ENCODE results near the gene OSGIN1.
"Not testable (repeated sequence)": the region's sequence is repeated elsewhere in the genome, so short reads cannot be mapped to it uniquely, and the experiment has no call there.

The OSGIN1 gene

DNA sequence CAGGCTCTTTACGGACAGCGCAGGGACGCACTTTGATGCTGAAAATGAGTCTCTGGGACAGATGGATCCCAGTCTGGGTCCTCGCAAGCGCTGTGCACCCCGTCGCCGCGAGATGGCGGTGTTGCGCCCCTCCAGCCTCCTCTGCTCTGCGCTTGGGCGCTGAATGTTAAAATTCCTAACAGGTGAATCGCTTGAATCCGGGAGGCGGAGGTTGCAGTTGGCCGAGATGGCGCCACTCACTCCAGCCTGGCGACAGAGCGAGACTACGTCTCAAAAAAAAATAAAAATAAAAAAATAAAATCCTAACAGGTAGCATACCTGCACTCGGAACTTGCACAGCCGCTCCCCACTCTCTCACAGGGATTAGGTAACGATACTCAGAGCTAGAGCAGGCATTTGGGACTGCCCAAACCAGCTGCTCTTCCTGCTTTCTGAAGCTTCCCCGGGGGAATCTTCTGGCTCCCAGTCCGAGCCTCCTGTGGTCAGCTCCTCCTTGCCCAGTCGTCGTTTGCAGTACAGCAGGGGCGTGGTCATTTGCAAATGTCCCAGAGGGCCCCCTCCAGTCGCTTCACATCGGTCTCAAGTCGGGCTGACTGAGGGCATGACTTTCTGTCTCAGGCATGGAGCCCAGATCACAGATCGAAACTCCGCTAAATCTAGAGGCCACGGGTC, 26.2 kb upstream of the OSGIN1 start:
- DNase-seq, result peak; percentile 73

GRCh38 chr16:83928341-83929055, 24.5 kb upstream of the OSGIN1 start:
- no peak for DNase-seq

- no peak for DNase-seq
Observed at GRCh38 chr16:83929811-83930555, 23.1 kb upstream of the OSGIN1 start.

GRCh38 chr16:83930730-83931500, 22.1 kb upstream of the OSGIN1 start:
- no peak for DNase-seq

DNA sequence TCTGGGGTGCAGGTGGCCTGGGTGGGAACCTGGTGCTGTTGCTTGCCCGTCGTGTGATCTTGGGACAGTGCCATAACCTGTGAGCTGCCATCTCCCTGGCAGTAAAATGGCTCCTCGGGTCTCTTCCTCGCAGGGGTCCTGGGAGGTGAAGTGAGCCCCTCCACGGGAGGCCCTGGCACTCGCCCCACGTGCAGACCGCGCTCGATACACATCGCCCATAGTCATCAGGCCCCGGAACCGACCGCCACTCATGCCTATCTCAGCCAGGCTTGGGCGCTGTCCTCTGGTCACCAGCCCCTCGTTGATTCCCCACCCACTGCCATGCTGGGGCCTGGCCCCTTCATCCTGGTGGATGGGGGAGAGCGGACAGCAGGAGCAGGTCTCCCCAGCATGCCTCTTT, 21.5 kb upstream of the OSGIN1 start:
- DNase-seq, result no peak

DNA sequence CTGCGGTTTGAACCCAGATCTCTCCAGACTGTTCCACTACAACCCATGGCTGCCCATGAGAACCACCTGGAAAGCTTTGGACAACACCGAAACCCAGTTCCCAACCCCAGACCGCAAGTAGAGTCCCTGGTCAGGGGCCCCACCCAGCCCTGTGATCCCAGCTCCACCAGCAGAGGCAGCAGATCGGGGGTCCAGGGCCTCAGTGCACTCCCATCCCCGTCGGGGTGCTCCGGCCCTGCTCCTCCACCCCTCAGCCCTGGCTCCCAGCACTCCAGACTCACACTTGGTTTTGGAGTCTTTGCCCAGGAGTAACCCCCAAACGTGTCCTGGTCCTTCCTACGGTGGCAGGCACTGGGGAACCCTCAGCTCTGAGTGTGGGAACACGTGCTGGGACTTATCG, 20.7 kb upstream of the OSGIN1 start:
- DNase-seq, result no peak

DNA sequence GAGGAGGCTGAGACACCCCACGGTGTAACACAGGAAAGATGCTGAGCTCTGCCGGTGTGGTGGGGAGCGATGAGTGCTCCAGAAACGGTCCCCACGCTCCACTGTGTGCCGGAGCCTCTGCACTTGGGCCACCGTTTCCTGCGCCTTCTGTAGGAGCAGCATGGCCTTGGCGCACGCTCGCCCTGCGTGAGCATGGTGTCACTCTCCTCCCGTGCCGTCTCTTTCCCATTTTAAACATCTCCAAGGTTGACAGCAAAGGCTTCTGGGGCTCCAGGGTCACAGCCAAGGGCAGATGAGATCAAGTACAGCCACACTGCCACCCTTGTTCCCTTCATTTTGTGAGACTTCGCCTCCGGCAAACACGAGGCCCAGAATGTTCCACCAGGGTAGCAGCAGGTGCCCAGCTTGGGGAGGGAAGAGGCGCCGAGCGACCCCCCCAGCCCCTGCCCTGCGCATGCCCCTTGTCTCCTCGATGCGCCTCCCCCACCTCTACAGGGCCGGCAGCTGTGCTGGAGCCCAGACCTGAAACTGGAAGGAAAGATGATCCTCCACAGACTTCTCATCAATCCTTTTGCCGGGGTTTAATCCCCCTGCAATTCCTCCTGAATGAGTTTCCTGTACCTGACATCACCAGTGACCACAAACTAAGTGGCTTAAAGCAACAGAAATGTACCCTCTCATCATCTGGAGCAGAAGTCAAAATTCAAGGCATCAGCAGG, 19.9 kb upstream of the OSGIN1 start:
- DNase-seq, result no peak

DNA sequence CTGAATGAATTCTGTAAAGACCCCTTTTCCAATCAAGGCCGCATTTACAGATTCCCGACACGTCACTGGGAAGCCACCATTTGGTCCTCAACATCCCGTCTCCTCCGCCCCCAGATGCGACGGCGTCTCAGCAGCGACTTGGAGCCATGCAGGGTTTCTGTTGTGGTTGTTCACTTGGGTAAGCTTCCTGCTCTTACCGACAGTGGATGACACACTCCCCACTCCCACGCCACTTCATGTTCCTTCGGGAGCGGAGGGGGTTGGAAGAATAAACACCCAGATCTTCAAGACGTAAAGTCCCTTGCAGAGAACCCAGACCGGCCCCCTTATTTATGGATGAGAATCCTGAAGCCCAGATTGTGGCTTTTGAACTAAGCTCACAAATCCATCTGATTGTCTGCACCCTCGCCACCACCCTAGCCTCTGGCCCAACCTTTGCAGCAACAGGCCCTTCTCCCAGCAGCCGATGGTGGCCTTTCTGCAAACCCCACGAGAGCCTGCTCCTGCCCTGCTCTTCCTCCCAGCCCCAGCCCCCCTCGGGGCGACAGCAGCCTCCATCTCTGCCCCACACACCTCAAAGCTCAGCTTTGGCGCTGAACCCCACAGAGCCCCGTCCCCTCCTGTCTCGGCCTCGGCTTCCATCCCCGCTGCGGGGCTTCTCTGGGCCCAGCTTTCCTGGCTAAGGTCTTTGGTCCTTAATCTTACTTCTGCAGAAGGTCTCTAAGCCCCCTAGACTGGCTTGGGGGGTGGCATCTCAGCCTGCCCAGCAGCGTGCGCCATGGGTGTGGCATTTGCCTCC, 19.0 kb upstream of the OSGIN1 start:
- DNase-seq, result no peak

DNA sequence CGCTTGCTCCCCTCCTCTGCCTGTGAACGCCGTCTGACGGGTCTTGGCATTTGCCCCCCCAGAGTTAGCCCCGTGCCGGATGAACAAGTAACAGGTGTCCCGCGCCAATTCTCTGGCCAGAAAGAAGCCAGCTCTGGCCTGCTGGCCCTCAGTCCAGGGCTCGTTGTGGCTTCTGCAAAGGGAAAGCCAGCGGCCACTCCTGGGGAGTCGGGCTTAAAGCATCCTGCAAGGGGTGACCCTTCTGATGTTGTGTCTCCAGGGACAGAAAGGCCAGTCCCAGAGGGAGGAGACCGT, 18.4 kb upstream of the OSGIN1 start:
- DNase-seq, result no peak

DNA sequence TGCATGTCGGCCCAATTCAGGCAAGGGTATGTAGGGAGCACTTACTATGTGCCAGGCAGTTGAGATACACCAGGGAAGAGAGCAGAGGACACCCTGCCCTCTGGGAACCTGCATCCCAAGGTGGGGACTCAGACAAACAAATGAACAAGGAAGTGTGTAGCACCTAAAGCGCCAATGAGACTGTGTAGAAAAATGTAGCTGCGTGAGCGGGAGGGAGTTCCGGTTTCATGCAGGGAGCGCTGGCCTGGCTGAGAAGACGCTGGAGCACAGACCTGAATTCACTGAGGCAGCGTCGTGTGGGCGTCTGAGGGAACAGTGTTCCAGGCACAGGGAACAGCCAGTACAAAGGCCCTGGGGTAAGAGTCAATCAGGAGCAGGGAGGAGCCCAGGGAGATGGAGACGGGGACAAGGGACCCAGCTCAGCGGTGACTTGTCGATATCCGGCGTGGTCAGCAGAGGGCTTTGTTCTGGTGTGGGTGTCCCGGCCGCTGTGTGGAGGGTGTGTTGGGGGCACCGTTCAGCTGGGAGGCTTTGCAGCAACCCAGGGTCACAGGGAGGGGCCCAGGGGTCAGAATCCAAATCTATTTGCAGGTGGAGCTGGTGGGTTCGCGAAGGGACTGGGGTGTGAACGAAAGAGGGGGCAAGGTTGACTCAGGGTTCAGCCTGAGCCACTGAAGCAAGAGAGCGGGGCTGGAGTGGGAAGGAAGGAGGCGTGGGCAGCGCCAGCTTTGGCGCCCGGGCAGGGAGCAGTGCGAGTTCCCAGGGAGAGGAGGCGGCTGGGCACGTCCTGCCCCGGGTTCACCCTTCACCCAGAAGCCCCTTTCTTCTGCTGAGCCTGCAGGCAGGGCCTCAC, 17.8 kb upstream of the OSGIN1 start:
- no peak for DNase-seq

GRCh38 chr16:83935858-83936255, 17.2 kb upstream of the OSGIN1 start:
- DNase-seq, result no peak

GRCh38 chr16:83936581-83937165, 16.4 kb upstream of the OSGIN1 start:
- no peak for DNase-seq

DNA sequence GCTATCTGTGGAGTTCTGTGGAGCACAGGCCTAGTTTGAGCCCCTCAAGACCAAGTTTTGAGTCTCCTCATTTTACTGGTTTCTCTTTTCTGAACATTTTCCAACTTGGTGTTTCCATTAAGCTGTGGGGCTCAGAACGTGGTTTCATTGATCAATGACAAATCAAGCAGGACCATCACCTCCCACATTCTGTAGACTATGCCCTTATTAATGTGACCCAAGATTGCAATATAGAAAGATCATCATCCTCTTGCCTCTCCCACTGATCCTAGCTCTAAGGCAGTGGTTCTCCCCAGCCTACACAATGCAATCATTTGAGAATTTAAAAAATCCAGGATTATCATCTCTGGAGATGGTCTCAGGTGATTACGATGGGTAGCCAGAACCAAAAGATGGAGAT, 15.8 kb upstream of the OSGIN1 start:
- DNase-seq, result no peak

GRCh38 chr16:83937922-83938885, 14.8 kb upstream of the OSGIN1 start:
- no peak for DNase-seq

- peak; percentile 31 for DNase-seq
Observed at GRCh38 chr16:83939266-83939855, 13.7 kb upstream of the OSGIN1 start.

GRCh38 chr16:83940119-83940518, 12.9 kb upstream of the OSGIN1 start:
- DNase-seq, result no peak

GRCh38 chr16:83940630-83941378, 12.2 kb upstream of the OSGIN1 start:
- DNase-seq, result no peak

DNA sequence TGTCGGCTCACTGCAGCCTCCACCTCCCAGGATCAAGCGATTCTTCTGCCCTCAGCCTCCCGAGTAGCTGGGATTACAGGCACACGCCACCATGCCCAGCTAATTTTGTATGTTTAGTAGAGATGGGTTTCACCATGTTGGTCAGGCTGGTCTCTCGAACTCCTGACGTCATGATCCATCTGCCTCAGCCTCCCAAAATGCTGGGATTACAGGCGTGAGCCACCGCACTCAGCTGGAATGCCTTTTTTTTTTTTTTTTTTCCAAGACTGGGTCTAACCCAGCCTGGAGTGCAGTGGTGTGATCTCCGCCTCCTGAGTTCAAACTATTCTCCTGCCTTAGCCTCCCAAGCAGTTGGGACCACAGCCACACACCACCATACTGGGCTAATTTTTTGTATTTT, 11.5 kb upstream of the OSGIN1 start:
- not testable (repeated sequence) for DNase-seq
